Skeletal muscle cell (primary cell): ENCODE measurements around the gene IFI27L2.

Experiments
- DNase-seq: peaks from one replicate; pipeline ENCODE4 v3.0.0-alpha.2; 2010; ENCODE audit warnings: low read depth
- H3K4me3 ChIP-seq: 2 replicates; pipeline ENCODE4 v1.5.1; 2011; ENCODE audit warnings: low read depth, mild to moderate bottlenecking, control low read depth, low read length, moderate library complexity

IFI27L2 gene

DNA sequence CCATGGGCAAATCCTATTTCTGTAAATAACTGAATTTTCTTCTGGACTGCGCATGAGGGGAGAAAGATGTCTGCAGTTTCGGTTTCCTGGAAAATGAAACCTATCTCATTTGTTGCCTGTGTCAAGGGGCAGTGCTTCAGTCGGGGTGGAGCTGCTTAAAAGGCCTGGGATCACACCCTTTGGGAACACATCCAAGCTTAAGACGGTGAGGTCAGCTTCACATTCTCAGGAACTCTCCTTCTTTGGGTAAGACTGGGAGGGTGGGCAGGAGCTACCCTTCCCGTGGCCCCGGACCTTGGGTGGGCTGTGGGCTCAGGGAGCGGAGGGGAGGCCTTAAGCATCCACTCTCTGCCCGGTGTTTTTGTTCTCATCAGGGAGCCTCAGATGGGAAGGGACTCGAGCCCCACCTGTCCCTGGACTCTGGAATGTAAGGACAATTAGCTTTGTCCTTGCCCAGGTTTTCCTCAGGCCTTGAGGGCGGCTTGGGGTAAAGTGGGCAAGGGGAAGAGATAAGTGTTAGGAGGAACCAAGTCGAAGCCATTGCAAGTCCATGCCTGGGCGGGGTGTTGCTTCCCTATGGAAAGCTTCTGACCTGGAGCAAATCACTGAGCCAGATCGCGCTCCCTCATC, 18.7 kb downstream of the IFI27L2 start, which contains the start of gene IFI27:
Gene IFI27 (plus strand): TSS at position 185 of the 630 bp plus-strand sequence.
- DNase-seq, result no peak
- H3K4me3 ChIP-seq, result no peak within 1 kb of the TSS

DNA sequence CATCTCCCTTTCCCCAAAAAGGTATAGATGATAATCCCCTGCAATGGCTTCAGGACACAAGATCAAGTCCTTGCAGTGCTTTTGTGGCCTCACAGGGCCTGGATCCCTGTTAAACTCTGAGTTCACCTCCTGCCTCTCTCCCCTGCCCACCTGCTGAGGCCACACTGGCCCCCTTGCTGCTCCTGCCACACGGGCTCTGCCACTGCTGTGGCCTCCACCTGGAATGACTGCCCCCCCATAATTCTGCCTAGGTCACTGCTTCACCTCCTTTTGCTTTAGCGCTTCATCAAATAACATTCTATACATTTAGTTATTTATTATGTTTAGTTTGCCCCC, 19.5 kb downstream of the IFI27L2 start:
- no peak for DNase-seq
- H3K4me3 ChIP-seq, result no peak overlapping the region

DNA sequence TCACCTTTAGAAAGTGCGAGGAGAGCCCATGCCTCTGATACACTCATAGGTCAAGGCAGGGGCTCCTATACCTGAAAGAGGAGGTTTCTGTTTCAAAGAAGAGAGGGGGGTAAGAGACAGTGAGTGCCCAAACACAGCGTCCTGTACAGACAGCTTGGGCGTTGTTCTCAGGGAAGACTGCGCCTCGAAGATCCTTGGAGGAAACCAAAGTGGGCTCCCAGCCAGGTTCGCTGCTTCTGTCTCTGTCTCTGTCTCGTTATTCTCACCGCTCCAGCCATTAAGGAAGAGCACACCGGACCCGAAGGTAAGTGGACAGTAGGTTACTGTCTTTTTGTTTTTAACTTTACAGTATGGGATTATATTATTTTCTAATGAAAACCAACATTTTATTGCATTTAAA, 24.7 kb downstream of the IFI27L2 start:
- DNase-seq, result no peak
- H3K4me3 ChIP-seq, result no peak overlapping the region

DNA sequence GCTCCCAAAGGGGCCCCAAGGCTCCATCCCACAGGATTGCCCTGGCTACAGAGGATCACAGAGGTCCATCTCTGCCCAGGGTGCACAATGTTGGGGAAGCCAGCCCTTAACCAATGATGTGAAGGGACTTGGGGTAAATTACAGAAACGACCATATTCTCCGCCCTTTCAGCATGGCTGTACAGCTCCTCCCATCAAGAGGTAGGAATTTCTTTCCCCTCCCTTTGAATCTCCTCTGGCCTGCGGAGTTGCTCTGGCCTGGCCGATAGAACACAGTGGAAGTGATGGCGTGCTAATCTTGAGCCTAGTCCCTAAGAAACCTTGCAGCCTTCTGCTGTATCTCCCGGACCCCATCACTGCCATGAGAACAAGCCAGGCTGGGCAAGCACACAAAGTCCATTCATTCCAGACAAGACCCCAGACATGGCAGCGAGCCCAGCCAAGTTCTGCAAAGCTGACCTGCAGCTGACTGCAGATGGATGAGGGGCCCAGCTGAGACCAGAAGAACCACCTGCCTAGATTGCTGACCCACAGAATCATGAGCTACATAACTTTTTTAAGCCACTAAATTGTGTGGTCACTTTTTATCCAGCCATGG, 25.8 kb downstream of the IFI27L2 start:
- DNase-seq, result no peak
- no peak overlapping the region for H3K4me3 ChIP-seq

DNA sequence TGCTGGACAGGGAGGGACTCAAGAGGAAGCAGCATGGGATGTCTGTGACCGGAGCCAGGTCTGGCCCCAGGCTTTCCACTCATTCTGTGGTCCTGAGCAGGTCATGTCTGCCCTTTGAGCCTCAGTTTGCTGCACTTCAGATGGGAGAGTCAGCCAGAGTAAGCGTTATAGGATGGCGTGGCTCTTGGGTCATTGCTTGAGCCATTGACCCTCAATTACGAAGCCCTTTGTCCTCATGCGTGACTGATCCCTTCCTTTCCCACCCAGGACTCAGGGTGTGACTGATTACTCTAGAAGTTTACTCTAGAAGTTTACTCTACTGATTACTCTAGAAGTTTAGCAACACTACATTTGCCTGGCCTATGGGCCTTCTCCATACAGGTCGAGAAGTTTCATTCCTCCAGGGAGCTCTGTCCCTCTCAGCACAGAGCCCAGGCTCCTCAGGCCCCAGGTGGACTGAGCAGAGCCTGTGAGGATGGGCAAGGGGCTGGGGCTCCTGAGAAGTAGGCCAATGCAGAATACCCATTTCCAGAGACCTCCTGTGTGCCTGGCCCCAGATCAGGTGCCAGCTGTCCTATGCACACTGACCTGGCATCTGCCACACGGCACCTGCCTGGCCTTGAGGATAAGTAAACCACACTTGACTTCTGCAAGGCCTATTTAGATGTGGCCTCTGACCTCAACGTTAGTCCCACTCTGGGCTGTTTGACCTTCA, 26.5 kb downstream of the IFI27L2 start:
- H3K4me3 ChIP-seq, result no peak overlapping the region
- DNase-seq, result no peak

DNA sequence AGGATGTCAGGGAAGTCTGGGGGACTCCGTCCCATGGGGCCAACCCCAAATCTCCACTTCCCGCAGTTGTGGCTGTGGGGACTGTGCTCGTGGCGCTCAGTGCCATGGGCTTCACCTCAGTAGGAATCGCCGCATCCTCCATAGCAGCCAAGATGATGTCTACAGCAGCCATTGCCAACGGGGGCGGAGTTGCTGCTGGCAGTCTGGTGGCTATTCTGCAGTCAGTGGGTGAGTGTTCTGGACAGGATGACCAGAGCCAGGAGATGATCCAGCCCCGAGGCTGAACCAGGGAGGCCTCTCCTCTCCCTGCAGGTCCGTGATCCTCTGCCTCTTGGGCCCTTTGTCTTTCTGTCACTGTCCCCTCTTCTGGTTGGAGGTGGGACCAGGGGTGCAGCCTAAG, 27.7 kb downstream of the IFI27L2 start:
- no peak overlapping the region for H3K4me3 ChIP-seq
- no peak for DNase-seq

DNA sequence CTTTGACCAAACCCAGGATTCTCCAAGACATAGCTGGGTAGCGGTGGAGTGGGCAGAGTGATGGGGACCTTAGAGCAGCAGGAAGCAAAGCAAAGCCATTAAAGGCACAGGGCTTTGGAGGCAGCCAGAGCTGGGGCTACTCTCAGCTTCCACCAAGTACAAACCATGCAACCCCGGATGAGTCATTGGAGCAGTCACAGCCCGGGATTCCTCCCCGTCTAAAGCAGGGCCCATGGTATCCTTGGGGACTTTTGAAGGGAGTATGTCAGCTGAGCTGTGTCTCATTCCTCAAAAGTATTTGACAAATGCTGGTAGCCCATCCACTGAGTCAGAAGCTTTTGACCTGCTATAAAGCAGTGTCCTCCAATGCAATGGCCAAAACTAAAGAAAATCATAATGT, 28.6 kb downstream of the IFI27L2 start:
- peak; percentile 74 for DNase-seq
- no peak overlapping the region for H3K4me3 ChIP-seq

DNA sequence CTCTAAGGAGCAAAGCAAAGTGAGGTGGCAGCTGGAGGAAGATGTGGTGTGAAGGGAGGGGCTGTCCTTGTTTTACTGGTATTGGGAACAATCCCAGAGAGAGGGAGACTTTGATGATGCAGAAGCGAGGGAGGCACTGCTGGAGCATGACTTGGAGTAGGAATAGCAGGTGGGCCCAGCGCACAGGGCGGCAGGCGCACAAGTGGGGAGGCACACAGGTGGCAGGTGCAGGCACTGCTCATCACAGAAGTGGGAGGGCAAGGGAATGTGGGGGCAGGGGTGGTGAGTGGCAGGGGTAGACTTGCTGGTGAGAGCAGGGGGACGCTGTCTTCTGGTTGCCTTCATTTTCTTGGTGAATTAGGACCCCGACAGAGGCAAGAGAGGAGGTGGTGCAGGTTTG, 30.4 kb downstream of the IFI27L2 start:
- no peak for DNase-seq

DNA sequence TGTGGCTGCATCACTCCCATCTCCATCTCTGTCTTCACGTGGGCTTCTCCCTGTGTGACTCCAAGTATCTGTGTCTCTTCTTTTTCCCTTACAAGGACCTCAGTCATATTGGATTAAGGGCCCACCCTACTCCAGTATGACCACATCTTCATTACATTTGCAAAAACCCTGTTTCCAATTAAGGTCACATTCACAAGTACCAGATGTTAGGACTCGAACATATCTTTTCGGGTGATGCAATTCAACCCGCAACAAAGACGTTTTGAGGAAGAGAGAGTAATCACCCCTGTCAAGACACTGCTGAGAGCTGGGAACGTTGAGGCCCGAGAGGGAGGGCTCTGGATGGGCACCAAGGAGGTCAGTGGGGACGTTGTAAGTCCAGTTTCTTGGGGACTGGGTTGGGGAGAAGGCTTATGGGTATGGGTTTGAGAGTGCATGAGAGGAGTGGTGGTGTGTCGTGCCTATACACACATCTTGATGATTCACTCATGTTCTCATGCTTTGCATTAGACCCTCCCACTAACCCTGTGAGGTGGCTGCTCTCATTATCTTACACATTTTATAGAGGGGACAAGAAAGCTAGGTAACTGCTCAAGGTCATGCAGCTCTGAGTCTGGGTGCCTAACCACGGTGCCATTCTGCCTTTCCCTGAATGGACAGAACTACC, 30.9 kb downstream of the IFI27L2 start:
- DNase-seq, result peak; percentile 36
- no peak overlapping the region for H3K4me3 ChIP-seq

More for the DNA sequence above, 30.4 kb downstream of the IFI27L2 start:
- H3K4me3 ChIP-seq, result no peak overlapping the region

DNA sequence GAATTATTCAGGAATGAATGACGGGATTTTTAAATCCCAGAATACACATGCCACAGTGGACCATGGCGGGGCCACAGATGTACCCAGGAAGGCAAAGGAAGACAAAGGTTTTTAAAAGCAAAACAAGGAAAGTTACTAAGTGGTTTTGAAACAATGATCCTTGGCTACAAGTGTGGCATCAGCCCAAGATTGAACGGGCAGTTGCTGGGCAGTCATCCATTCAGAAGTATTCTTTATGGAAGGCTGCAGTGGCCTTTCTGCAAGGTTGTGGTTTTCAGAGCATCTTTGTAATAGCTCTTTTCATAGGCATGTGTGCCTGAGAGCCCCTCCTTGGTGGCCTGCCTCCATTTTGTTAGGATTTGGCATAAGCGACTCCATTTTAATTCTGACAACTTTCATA, 32.3 kb downstream of the IFI27L2 start:
- no peak for DNase-seq
- no peak overlapping the region for H3K4me3 ChIP-seq

DNA sequence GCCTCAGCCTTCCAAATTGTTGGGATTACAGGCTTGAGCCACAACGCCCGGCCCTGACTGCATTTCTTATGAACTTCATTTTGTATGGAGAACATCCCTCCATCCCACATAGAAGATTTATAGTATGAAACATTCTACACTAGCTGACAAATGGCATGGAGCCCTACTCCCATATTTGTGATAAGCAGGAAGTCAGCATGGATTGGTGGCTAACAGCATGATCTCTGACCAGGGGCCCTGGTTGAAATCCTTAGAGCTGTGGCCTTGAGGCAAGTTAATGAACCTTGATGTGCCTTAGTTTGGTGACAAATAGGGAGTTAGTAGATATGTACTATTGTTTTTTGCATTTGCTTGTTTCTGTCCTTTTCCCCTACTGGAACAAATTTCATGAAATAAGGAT, 36.0 kb downstream of the IFI27L2 start:
- H3K4me3 ChIP-seq, result no peak overlapping the region
- no peak for DNase-seq

DNA sequence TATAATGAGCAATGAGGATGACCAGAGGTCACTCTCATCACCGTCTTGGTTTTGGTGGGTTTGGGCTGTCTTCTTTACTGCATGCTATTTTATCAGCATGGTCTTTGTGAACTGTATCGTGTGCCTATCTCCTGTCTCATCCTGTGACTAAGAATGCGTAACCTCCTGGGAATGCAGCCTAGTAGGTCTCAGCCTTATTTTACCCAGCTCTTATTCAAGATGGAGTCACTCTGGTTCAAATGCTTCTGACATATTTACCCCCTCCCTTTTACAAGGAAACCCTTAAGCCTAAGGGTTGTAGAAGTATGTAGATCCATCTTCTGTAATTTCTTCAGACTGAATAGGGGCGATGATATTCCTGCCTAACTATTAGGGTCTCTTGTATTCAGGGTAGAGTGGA, 39.9 kb downstream of the IFI27L2 start:
- no peak for DNase-seq
- no peak overlapping the region for H3K4me3 ChIP-seq

DNA sequence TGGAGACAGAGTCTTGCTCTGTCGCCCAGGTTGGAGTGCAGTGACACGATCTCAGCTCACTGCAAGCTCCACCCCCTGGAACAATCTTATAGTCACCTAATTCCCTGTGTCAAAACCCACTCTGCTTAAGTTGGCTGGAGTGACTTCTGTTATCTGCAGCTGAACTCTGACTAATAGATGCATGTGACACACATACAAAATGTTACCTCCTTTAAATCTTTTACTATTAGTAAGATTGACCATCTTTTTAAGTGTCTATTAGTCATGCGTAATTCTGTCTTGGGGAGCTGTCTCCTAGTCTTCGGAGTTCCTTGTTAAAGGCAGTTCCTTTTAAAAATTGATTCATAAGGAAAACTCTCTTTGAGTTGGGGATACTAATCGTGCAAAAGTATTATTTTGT, 40.9 kb downstream of the IFI27L2 start:
- no peak overlapping the region for H3K4me3 ChIP-seq
- no peak for DNase-seq

DNA sequence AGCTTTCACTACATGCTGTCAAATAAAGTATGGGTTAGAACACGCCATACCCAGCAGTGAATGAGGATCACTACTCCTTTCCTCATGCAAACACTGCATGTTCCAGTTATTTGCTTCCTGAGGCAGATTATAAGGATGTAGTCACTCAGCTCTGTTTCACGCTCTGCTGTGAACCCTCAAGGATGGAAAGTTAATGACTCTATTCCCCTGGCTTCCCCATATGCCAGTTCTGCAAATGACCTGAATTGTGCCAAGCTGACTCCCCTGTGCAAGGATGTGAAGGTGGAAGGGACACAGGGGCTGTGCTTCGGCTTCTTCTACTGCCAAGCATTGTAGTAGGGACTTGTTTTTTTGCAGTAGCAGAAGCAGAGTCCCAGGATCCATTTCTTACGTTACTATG, 41.5 kb downstream of the IFI27L2 start:
- no peak overlapping the region for H3K4me3 ChIP-seq
- no peak for DNase-seq

DNA sequence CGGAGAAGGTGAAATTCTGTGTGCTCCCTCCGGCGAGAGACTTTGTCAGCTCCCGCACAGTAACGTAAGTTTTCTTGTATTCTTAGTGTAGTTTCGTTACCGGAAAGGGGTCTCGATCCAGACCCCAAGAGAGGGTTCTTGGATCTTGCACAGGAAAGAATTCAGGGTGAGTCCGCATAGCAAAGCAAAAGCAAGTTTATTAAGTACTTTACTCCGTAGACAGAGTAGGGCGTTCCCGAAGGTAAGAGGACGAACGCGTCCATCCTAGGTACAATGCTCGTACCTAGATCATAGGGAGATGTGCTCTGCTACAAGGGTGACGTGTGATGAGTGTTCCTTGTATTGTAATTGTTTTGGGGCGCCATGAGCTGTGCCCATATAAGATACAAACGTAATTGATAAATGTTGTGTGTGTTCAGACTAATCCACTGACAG, 48.0 kb downstream of the IFI27L2 start:
- DNase-seq, result no peak
- H3K4me3 ChIP-seq, result peak overlapping the region; percentile 89

DNA sequence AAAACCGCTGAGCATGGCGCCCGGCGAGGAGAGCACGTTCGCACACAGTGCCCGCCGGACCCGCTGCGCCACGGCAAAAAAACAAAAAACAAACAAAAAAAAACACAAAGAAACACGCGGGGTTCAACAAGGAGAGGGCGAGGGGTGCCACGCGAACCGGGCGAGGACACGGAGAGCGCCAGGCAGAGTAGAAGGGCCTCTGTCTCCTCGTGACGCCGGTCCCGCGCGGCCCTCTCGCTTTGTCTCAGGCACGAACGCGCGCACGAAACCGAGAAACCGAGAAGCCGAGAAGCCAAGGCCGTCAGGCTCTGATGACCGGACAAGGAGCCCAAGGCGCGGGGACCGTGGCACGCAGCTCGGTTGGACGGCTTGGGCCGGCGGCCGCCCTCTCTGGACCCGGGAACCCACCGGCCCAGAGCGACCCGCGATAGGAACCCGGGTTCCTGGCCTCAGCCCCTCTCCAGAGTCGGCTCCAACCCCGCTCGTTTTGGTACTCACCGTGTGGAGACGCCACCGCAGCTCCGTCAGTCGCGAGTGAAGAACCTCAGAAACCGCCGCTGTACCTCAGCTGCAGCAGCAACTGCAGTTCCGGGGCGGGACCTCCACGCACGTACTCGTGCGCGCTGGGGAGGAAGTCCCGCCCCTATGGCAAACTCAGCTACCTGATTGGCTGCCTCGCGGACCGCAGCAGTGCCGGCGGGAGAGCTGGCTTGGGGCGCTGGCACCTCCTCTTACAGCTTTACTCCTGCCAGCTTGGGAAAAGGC, 48.6 kb downstream of the IFI27L2 start, which contains the start of the genes DDX24 and IFI27L1:
Gene DDX24 (minus strand): TSS at position 582 of the 765 bp plus-strand sequence. CDS start 1,460 bp downstream, outside the sequence.
Gene IFI27L1 (plus strand): TSS at position 690 of the 765 bp plus-strand sequence. CDS start 15,628 bp downstream, outside the sequence.
- peak within 1 kb of the TSS; percentile 89 for H3K4me3 ChIP-seq
- peak; percentile 79 for DNase-seq

DNA sequence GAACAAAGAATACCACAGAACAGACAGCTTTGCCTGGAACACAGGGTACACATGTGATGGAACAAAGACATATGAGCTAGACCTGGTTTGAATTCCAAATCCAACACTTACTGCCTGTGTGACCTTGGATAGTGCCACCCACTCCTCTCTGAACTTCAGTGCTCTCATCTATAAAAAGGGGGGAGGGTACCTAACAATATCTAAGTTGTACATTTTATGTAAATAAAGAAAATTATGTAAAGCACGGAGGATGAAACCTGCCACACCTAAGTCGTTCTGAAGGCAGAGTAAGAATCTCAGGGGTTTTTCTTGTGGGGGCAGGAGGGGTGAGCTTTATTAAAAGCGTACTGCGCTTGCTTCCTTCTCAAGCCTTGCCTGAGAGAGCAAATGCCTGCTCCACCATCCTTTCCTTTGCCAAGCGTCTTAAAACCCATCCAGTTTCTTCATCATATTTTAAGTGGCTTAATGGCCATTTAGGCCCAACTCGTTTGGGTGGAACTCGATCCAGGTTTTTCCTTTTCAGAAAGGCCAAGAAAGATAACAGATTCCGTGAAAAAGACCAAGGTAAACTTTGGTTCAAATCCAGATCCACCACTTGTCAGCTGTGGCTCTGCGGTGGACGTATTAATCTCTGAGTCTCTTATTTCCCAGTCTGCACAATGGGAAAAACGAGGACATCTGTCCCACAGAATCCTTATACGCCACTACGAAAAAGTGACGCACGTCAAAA, 49.3 kb downstream of the IFI27L2 start:
- peak; percentile 15 for DNase-seq
- peak overlapping the region; percentile 89 for H3K4me3 ChIP-seq

DNA sequence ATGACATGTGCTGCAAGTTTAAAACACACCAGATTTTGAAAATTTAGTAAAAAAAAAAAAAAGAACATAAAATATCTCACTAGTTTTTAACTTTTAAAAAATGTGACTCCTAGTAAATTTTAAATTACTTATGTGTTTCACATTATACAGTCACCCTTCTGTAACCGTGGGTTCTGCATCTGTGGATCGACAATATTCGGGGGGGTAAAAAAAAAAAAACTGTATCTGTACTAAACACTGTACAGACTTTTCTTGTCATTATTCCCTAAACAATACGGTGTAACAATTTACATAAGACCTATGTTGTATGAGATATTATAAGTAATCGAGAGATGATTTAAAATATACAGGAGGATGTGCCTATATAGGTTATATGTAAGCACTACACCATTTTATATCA, 51.6 kb downstream of the IFI27L2 start:
- H3K4me3 ChIP-seq, result no peak overlapping the region
- no peak for DNase-seq
